Hindlimb muscle (tissue), 1 donor: Measurements from ENCODE around the gene SOWAHD. TPM values are rescaled to one million over a fixed set of nuclear protein-coding genes. Genes with fewer than 3 reads are reported as not detected.
"Not testable (repeated sequence)": the region's sequence is repeated elsewhere in the genome, so short reads cannot be mapped to it uniquely, and the experiment has no call there.

Source experiments
- DNase-seq: peaks from one replicate; pipeline ENCODE4 v3.0.0-alpha.2; 2013
- polyA plus RNA-seq: library from polyadenylated mRNA; unstranded; fragments of 120-200 nt; gene quantifications from one replicate; pipeline ENCODE4 v1.2.1, GENCODE V29; 2013; ENCODE audit not compliant: insufficient read length

The SOWAHD gene
- polyA plus RNA-seq, 1 donor, result 1.1 TPM

GRCh38 chrX:119759248-119759766 is 919 bp downstream of the SOWAHD start:
- DNase-seq, result no peak

GRCh38 chrX:119760026-119760877 is 1.9 kb downstream of the SOWAHD start:
- no peak for DNase-seq

- no peak for DNase-seq
These were observed 4.3 kb downstream of the SOWAHD start for GRCh38 chrX:119762718-119763117.

GRCh38 chrX:119763181-119763580 is 4.8 kb downstream of the SOWAHD start:
- DNase-seq, result no peak

GRCh38 chrX:119763836-119764387 is 5.5 kb downstream of the SOWAHD start:
- no peak for DNase-seq

GRCh38 chrX:119768436-119768835 is 10.0 kb downstream of the SOWAHD start:
- not testable (repeated sequence) for DNase-seq

- DNase-seq, result not testable (repeated sequence)
These were observed 11.0 kb downstream of the SOWAHD start for GRCh38 chrX:119769388-119769787.

- DNase-seq, result no peak
These were observed 17.3 kb downstream of the SOWAHD start for GRCh38 chrX:119775517-119776238.

- DNase-seq, result no peak
These were observed 20.4 kb downstream of the SOWAHD start for GRCh38 chrX:119778829-119779228.

GRCh38 chrX:119783026-119783425 is 24.6 kb downstream of the SOWAHD start:
- no peak for DNase-seq

- no peak for DNase-seq
These were observed 26.5 kb downstream of the SOWAHD start for GRCh38 chrX:119784747-119785446.

GRCh38 chrX:119790977-119791436 is 32.6 kb downstream of the SOWAHD start:
- peak; percentile 47 for DNase-seq

- peak; percentile 88 for DNase-seq
These were observed 33.2 kb downstream of the SOWAHD start, which contains the start of gene RPL39 for GRCh38 chrX:119791437-119792231. Gene RPL39, minus strand, starts transcription at chrX:119791630. Its CDS starts 54 bp downstream, at chrX:119791576.

- no peak for DNase-seq
These were observed 43.1 kb downstream of the SOWAHD start for GRCh38 chrX:119801253-119802221.

GRCh38 chrX:119802546-119802945 is 44.2 kb downstream of the SOWAHD start:
- DNase-seq, result no peak

GRCh38 chrX:119808461-119808860 is 50.1 kb downstream of the SOWAHD start:
- DNase-seq, result not testable (repeated sequence)

- DNase-seq, result no peak
These were observed 50.8 kb downstream of the SOWAHD start for GRCh38 chrX:119809185-119809666.
